GM23248 (cell line): ENCODE data around the gene FAM20B. TPM values are rescaled to one million over a fixed set of nuclear protein-coding genes. Genes with fewer than 3 reads are reported as not detected.
"Not testable (repeated sequence)": the region's sequence is repeated elsewhere in the genome, so short reads cannot be mapped to it uniquely, and the experiment has no call there.

Source experiments
- DNase-seq: peaks from one replicate; pipeline ENCODE4 v3.0.0-alpha.2; 2015
- H2AFZ ChIP-seq: fragments of 200-600 bp; sonication (generic); 2 replicates; pipeline ENCODE4 v1.6.1; 2016; ENCODE audit warnings: antibody characterized with exemption
- H3F3A ChIP-seq: fragments of 200-600 bp; sonication (generic); 2 replicates; pipeline ENCODE4 v1.6.1; 2016; ENCODE audit warnings: mild to moderate bottlenecking, antibody characterized with exemption, mixed run types; ENCODE audit not compliant: insufficient read depth
- H3K27ac ChIP-seq: fragments of 200-600 bp; sonication (generic); 2 replicates; pipeline ENCODE4 v1.5.1; 2016; ENCODE audit warnings: mild to moderate bottlenecking
- H3K27me3 ChIP-seq: fragments of 200-600 bp; sonication (generic); replicated peaks from 2 replicates; pipeline ENCODE4 v1.6.1; 2016; ENCODE audit warnings: mild to moderate bottlenecking; ENCODE audit not compliant: insufficient read depth
- H3K36me3 ChIP-seq: fragments of 200-600 bp; sonication (generic); 2 replicates; pipeline ENCODE4 v1.6.1; 2016; ENCODE audit warnings: low read depth, mild to moderate bottlenecking
- H3K4me1 ChIP-seq: fragments of 200-600 bp; sonication (generic); 2 replicates; pipeline ENCODE4 v1.6.1; 2016; ENCODE audit warnings: mild to moderate bottlenecking; ENCODE audit not compliant: insufficient read depth
- H3K4me2 ChIP-seq: fragments of 200-600 bp; sonication (generic); one replicate; pipeline ENCODE4 v1.6.1; 2016; ENCODE audit warnings: mild to moderate bottlenecking; ENCODE audit not compliant: unreplicated experiment
- H3K4me3 ChIP-seq: fragments of 200-600 bp; sonication (generic); 2 replicates; pipeline ENCODE4 v1.5.1; 2016; ENCODE audit warnings: mild to moderate bottlenecking
- H3K79me2 ChIP-seq: fragments of 200-600 bp; sonication (generic); 2 replicates; pipeline ENCODE4 v1.6.1; 2016; ENCODE audit warnings: mild to moderate bottlenecking; ENCODE audit not compliant: insufficient read depth
- H3K9ac ChIP-seq: fragments of 200-600 bp; sonication (generic); 2 replicates; pipeline ENCODE4 v1.6.1; 2016; ENCODE audit warnings: mild to moderate bottlenecking
- H3K9me2 ChIP-seq: fragments of 200-600 bp; sonication (generic); 2 replicates; pipeline ENCODE4 v1.6.1; 2016; ENCODE audit warnings: mixed run types, mild to moderate bottlenecking, moderate library complexity; ENCODE audit not compliant: insufficient read depth
- H3K9me3 ChIP-seq: fragments of 200-600 bp; sonication (generic); one replicate; pipeline ENCODE4 v1.6.1; 2017; ENCODE audit warnings: low read depth
- H4K20me1 ChIP-seq: fragments of 200-600 bp; sonication (generic); 2 replicates; pipeline ENCODE4 v1.6.0; 2016; ENCODE audit not compliant: insufficient read depth
- EZH2 ChIP-seq: fragments of 200-600 bp; sonication (generic); IDR thresholded peaks from 2 replicates; pipeline ENCODE4 v1.6.1; 2018; ENCODE audit warnings: antibody characterized with exemption, mild to moderate bottlenecking; ENCODE audit not compliant: insufficient read depth, poor library complexity, severe bottlenecking
- EZH2phosphoT487 ChIP-seq: fragments of 200-600 bp; sonication (generic); IDR thresholded peaks from 2 replicates; pipeline ENCODE4 v1.6.1; 2018; ENCODE audit warnings: antibody characterized with exemption, moderate library complexity, mild to moderate bottlenecking, low read depth; ENCODE audit not compliant: insufficient read depth
- WGBS, 2 experiments: methylation state at CpG; one replicate each; pipeline ENCODE4 v1.1.6; 2015 to 2017; ENCODE audit warnings: low lambda C conversion rate in 2 of 2, low coverage in 1 of 2; ENCODE audit errors: missing lambda C conversion rate in 2 of 2; 5-methylcytosine and 5-hydroxymethylcytosine counted together
- in situ Hi-C: fragments of 300-500 bp; cut with MboI; formaldehyde crosslinking; loops from 2 replicates; pipeline ENCODE4 v1.15.0; 2020
- polyA plus RNA-seq: library from polyadenylated mRNA; unstranded; fragments of >200 nt; fragmentation: Nextera tagmentation; extraction: Ambion mirVana; gene quantifications from 2 replicates; pipeline ENCODE4 v1.2.1, GENCODE V29; 2016
- total RNA-seq: library from RNA; depleted of rRNA; stranded (reverse); fragments of >200 nt; shearing (Covaris generic); gene quantifications from 2 replicates; pipeline ENCODE4 v1.2.3, GENCODE V29; 2014

The FAM20B gene
- total and polyA plus RNA-seq, 2 experiments from 2014 or later = 10.6 to 34.9 TPM

GRCh38 chr1:179038528-179039281, 13.0 kb downstream of the FAM20B start:
- no peaks in the 10 kb centered on the region for H3K27me3 ChIP-seq
- H3K36me3 ChIP-seq = no peaks in the 10 kb centered on the region
- peak overlapping the region; percentile 43 for H3K4me2 ChIP-seq
- in situ Hi-C loops = no loop called here
- H3K9me2 ChIP-seq = no peaks in the 10 kb centered on the region
- peaks cover 41% of the 10 kb centered on the region for H3F3A ChIP-seq
- no peak overlapping the region for H2AFZ ChIP-seq
- peak; percentile 25 for DNase-seq
- H4K20me1 ChIP-seq = no peaks in the 10 kb centered on the region; the same call in 1 of the 2 replicates
- WGBS, 2 experiments = 13 to 27% methylated on average over 1 of the region's 1 CpG
- H3K9ac ChIP-seq = no peak overlapping the region
- H3K4me3 ChIP-seq = no peak overlapping the region
- H3K9me3 ChIP-seq = no peaks in the 10 kb centered on the region
- TF ChIP-seq EZH2 = no peak
- no peak for TF ChIP-seq EZH2phosphoT487
- no peak overlapping the region for H3K27ac ChIP-seq
- H3K4me1 ChIP-seq = peaks cover 47% of the 10 kb centered on the region
- peaks cover 76% of the 10 kb centered on the region for H3K79me2 ChIP-seq

GRCh38 chr1:179039502-179040174, 13.9 kb downstream of the FAM20B start:
- Histone ChIP-seq H3F3A (peaks cover 38% of the 10 kb centered on the region), H3K4me1 (peaks cover 37% of the 10 kb centered on the region), H3K79me2 (peaks cover 76% of the 10 kb centered on the region)
- H3K36me3 ChIP-seq, H3K27me3 ChIP-seq, H3K9ac ChIP-seq, H3K9me2 ChIP-seq, H3K4me3 ChIP-seq, H3K4me2 ChIP-seq, DNase-seq, H3K27ac ChIP-seq, H4K20me1 ChIP-seq, H3K9me3 ChIP-seq, in situ Hi-C loops, H2AFZ ChIP-seq: not testable (repeated sequence)
- WGBS, 2 experiments = 81 to 89% methylated on average over 6 to 7 of the region's 9 CpGs

GRCh38 chr1:179040175-179040551, 14.5 kb downstream of the FAM20B start:
- Histone ChIP-seq H3K79me2 (peaks cover 76% of the 10 kb centered on the region), H3F3A (peaks cover 33% of the 10 kb centered on the region), H3K4me1 (peaks cover 32% of the 10 kb centered on the region)
- WGBS, 2 experiments = 83 to 87% methylated on average over 3 to 13 of the region's 27 CpGs
- H3K9ac ChIP-seq, H3K9me2 ChIP-seq, H3K9me3 ChIP-seq, H3K4me2 ChIP-seq, H3K27me3 ChIP-seq, H4K20me1 ChIP-seq, H2AFZ ChIP-seq, H3K4me3 ChIP-seq, H3K27ac ChIP-seq, DNase-seq, in situ Hi-C loops, H3K36me3 ChIP-seq: not testable (repeated sequence)

GRCh38 chr1:179042087-179042486, 16.4 kb downstream of the FAM20B start:
- WGBS, 2 experiments = 92 to 95% methylated on average over 8 of the region's 8 CpGs
- H4K20me1 ChIP-seq = no peaks in the 10 kb centered on the region; the same call in 1 of the 2 replicates
- no peaks in the 10 kb centered on the region for H3K27me3 ChIP-seq
- H3K4me3 ChIP-seq = no peak overlapping the region
- no peak overlapping the region for H3K9ac ChIP-seq
- peaks cover 27% of the 10 kb centered on the region for H3K4me1 ChIP-seq
- no peak overlapping the region for H3K27ac ChIP-seq
- no peak overlapping the region for H2AFZ ChIP-seq
- H3K9me2 ChIP-seq = no peaks in the 10 kb centered on the region
- no peaks in the 10 kb centered on the region for H3K9me3 ChIP-seq
- H3F3A ChIP-seq = peaks cover 24% of the 10 kb centered on the region
- TF ChIP-seq EZH2phosphoT487 (no peak), EZH2 (no peak)
- DNase-seq = no peak
- in situ Hi-C loops = no loop called here
- H3K36me3 ChIP-seq = 0 out of 2 replicates have a peak, but pooled peaks cover 6% of the 10 kb centered on the region
- no peak overlapping the region for H3K4me2 ChIP-seq
- H3K79me2 ChIP-seq = peaks cover 69% of the 10 kb centered on the region
